GM12865 (cell line): ENCODE data around the gene SLC15A5.

Experiments
- DNase-seq: peaks from one replicate; pipeline ENCODE4 v3.0.0; 2010; ENCODE audit warnings: low read depth
- H3K4me3 ChIP-seq: 2 replicates; pipeline ENCODE4 v1.5.1; 2011; ENCODE audit warnings: mild to moderate bottlenecking, low read depth, low read length, control low read depth
- TF ChIP-seq, protein P1 (sequence below): IDR thresholded peaks from 2 replicates; pipeline ENCODE4 v1.5.1; 2011; ENCODE audit warnings: low read length, control low read depth, low read depth, inconsistent platforms; ENCODE audit not compliant: insufficient read depth; ENCODE audit errors: missing control alignments

The SLC15A5 gene

DNA sequence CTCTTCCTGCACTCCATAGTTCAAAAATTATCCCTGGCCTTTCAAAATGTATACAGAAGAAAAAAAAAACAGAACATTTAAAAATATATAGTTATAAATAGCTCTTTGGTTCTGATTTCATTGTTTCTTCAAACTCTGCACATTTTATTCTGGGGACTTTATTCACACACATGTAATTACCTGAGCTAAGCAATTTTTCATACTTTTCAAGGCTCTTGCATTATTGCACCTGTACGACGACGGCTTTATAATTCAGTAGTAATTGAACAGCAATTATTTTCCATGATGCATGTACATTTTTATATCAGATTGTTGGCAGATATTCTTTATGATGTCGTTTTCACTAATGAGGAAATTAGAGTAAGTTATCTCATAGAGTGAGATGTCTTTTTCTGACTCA is 13.5 kb upstream of the SLC15A5 start:
- TF ChIP-seq, protein P1, sequence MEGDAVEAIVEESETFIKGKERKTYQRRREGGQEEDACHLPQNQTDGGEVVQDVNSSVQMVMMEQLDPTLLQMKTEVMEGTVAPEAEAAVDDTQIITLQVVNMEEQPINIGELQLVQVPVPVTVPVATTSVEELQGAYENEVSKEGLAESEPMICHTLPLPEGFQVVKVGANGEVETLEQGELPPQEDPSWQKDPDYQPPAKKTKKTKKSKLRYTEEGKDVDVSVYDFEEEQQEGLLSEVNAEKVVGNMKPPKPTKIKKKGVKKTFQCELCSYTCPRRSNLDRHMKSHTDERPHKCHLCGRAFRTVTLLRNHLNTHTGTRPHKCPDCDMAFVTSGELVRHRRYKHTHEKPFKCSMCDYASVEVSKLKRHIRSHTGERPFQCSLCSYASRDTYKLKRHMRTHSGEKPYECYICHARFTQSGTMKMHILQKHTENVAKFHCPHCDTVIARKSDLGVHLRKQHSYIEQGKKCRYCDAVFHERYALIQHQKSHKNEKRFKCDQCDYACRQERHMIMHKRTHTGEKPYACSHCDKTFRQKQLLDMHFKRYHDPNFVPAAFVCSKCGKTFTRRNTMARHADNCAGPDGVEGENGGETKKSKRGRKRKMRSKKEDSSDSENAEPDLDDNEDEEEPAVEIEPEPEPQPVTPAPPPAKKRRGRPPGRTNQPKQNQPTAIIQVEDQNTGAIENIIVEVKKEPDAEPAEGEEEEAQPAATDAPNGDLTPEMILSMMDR, result no peak
- H3K4me3 ChIP-seq, result no peak overlapping the region
- no peak for DNase-seq

DNA sequence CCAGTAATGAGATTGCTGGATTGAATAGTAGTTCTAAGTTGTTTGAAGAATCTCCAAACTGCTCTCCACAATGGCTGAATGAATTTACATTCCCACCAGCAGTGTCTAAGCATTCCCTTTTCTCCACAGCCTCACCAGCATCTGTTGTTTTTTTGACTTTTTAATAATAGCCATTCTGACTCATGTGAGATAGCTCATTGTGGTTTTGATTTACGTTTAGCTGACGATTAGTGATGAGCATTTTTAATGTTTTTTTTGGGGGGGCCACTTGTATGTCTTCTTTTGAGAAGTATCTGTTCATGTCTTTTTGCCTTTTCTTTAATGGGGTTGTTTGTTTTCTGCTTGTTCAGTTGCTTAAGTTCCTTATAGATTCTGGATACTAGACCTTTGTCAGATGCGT is 8.1 kb upstream of the SLC15A5 start:
- no peak overlapping the region for H3K4me3 ChIP-seq
- no peak for DNase-seq
- TF ChIP-seq, protein P1, result no peak

DNA sequence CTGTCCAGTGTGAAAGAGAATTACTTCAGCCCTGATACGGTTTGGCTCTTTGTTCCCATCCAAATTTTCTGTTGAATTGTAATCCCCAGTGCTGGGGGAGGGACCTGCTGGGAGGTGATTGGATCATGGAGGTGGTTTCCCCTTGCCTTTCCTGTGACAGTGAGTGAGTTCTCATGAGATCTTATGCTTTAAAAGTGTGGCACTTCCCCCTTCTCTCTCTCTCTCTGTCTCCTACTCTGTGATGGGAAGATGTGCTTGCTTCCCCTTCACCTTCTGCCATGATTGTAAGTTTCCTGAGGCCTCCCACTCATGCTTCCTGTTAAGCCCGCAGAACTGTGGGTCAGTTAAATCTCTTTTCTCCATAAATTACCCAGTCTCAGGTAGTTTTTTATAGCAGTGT is 5.5 kb upstream of the SLC15A5 start:
- DNase-seq, result no peak
- no peak overlapping the region for H3K4me3 ChIP-seq
- TF ChIP-seq, protein P1, result no peak

DNA sequence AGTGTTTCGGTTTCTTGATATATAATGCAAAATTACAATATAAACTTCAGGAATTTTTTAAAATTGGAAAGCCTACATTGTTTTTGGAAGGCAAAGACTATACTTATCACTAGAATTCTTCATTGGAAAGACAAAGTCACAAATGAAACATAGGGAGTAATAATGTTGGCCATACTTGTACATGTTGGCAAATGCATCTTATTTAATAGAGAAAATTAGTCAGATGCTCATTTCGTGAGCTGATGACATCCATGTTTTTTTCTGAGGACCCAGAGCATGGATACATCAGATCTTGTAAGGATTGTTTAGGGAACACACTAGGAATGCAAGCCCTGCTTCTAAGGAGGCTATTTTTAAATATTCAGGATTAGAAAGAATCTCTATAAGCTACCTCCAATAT is 4.6 kb upstream of the SLC15A5 start:
- TF ChIP-seq, protein P1, result no peak
- no peak for DNase-seq
- no peak overlapping the region for H3K4me3 ChIP-seq

DNA sequence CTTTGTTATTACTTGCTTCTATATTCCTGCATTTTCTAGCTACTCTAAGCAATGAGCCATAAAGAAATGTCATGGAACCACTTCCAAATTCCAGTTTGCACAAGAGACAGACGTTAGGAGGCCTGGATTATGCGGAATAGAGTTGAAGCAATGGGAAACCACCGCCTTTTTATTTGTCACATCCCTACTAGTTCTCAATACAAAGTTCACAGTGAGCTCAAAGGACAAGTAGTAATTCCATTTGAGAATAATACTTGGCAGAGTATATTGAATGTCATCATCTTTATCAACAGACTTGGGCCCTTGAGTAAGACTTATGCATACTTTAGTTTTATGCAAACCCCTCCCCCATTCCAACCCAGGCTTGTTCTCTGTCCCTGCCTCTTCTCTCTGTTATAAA is 3.7 kb upstream of the SLC15A5 start:
- no peak overlapping the region for H3K4me3 ChIP-seq
- TF ChIP-seq, protein P1, result no peak
- no peak for DNase-seq

DNA sequence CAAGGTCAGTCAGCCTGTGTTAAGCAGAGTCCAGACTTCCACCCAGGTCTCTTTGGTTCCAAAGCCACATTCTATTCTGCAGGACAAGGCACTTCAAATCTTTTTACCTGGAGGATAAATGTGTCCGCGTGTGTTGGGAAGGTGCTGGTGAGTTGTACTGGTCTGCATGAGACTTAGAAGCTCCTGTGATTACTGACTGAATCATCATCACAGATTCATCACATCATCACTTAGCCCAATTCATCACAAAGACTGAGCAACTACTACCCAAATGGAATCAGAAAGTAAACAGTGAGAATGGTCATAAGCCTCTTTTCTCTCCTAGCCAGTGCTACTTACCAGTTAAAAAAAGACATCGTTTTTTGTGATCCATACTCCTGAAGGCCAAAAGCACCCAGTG is 5.3 kb downstream of the SLC15A5 start:
- DNase-seq, result no peak
- TF ChIP-seq, protein P1, result no peak
- H3K4me3 ChIP-seq, result no peak overlapping the region

DNA sequence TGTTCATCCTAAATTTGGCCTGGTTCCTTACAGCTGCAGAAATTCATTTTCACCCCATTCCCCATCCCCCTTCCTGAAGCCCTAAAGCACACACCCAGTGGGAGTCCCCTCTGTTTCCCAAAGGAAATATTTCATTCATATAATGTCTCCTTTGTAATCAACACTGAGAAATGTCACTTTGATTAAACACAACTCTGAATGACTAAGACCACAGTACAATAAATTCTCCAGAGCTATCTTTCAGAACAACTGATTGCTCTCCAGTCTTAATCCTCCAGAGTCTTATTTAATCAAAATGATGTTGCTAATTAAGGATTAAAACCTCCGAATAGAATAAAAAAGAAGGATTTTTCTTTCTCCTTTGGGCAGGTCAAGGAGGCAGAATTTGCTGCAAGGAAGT is 6.4 kb downstream of the SLC15A5 start:
- TF ChIP-seq, protein P1, result no peak
- no peak for DNase-seq
- no peak overlapping the region for H3K4me3 ChIP-seq
